Hematopoietic multipotent progenitor cell treated with erythropoietin and hydrocortisone succinate and interleukin-3 and kit ligand, for 4 days (in vitro differentiated cells): ENCODE results near the gene NPHP1.
A peak's percentile ranks its signal among the peaks of the same experiment; 100 is the strongest.
"Not testable (repeated sequence)": the region's sequence is repeated elsewhere in the genome, so short reads cannot be mapped to it uniquely, and the experiment has no call there.

Source experiments
- DNase-seq: peaks from one replicate; pipeline ENCODE4 v3.0.0-alpha.2; 2015

The NPHP1 gene

DNA sequence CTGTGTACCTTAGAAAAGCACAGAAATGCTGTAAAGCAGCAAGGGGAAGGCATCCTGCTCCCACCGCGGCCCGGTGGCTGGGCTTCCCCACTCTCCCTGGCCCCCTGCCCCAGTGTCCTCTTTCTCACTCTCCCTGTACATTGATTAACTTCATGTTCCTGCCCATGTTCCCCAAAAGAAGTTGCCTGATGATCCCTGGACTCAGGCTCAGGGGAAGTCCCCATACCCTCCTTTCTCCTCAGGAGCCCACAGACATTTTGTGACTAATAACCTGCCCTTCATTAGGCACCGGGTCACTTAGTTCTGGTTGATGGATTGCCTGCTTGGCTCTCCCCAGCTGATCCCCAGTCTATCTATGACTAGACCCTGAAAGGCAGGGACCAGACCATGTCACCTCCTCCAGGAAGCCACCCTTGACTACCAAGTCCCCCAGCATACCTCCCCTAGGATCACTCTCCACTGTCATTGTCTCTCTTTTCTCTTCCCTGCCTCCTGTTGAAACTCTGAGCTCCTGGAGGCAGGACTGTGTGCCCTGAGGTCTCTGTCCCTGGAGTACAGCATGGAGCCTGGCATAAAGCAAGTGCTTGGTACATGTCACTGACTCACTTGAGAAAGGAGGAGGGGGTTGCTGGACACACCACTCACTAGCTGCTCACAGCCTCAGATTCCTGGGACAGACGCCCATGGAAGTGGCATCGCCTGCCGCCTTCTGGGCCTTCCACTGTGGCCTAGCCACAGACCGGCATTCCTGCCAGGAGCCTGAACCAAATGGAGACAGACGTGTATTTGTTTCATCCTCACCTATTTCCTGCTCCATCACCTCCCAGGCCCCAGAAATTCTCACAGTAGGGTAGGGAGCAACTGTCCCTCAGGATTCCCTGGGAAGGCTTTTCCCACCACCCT lies 102.7 kb downstream of the NPHP1 start:
- no peak for DNase-seq

GRCh38 chr2:110101280-110101844 lies 103.5 kb downstream of the NPHP1 start:
- peak; percentile 71 for DNase-seq

DNA sequence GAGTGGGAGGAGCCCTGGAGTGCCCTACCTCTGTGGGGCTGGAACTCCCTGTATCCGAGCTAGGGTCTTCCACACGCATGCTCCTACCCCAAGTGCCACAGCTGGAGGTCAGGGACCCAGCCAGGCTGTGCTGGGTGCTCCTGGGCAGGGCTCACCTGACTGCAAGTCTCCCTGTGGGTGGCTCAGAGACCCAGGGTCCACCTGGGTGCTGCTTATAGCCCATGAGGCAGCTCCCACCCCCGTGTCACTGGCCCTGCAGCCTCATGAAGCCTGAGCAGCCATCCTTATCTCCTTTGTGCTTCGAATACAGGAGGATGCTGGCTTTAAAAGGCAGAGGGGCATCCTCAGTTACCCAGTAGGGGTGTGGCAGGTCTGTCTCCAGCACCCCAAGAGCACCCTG lies 103.9 kb downstream of the NPHP1 start:
- not testable (repeated sequence) for DNase-seq

DNA sequence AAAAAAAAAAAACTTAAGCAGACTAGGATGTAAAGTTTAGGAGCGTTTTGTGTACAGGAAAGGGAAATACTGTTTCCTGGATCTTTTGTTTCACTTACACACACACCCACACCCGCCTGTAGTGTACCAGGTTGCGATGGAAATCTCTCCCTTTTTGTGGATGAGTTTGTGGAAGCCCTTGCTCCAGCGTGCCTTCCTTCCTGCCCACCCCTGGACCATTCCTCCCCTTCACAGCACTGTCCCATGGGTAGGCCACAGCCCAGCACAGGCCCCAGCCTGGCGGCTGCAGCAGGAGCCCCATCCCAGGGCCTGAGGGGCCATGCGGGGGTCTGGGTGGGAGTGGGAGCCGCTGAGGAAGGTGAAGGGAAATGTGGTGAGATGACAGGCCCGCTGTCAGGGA lies 104.3 kb downstream of the NPHP1 start:
- DNase-seq, result no peak

DNA sequence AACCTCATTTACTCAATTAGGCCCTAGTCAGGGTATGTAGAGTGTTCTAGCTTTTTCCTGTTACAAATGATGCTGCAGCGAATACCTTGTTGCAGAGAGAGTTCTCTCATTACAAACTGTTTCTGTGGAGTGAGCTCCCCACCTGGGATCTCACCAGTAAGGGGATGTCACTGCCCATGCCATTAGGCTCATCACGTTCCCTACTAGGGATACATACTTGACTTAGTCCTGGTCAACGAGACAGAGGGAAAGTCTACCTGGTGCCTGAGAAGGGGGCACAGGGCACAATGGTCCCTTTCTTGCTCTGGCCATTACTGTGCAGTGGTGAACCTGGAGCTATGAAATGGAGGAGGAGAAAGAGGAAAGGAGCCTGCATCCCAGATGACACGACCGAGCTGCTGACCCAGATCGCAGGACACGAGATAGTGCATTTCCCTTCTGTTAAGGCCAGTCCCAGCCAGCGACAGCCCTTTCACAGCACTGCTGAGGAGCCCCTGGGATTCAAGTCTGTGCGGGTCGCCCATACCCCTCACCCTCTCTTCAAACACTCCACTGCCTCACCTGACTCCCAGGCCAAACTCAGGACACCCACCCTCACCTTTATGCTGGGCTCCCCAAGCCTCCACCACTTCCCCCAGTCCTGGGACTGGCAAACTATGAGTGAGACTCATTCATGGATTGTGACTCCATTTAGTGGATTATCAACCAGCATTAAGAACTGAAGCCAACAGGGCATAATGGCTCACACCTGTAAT lies 105.2 kb downstream of the NPHP1 start:
- no peak for DNase-seq

DNA sequence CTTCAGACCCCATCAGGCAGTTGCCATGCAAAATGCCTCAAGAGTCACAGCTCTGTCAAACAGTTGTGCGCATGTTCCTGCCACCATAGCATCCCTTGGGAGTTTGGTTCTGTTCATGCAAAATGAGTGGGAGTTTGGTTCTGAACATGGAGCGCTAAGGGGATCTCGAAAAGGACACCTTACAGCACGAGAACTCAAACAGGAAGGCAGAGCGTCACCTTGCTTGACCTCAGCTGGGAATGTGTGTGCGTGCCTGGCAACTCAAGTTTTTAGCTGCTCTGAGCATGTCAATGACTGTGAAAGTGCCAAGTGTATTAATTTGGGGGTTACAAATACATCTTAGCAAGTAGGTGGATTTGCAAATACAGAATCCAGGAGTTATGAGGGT lies 105.8 kb downstream of the NPHP1 start:
- no peak for DNase-seq

DNA sequence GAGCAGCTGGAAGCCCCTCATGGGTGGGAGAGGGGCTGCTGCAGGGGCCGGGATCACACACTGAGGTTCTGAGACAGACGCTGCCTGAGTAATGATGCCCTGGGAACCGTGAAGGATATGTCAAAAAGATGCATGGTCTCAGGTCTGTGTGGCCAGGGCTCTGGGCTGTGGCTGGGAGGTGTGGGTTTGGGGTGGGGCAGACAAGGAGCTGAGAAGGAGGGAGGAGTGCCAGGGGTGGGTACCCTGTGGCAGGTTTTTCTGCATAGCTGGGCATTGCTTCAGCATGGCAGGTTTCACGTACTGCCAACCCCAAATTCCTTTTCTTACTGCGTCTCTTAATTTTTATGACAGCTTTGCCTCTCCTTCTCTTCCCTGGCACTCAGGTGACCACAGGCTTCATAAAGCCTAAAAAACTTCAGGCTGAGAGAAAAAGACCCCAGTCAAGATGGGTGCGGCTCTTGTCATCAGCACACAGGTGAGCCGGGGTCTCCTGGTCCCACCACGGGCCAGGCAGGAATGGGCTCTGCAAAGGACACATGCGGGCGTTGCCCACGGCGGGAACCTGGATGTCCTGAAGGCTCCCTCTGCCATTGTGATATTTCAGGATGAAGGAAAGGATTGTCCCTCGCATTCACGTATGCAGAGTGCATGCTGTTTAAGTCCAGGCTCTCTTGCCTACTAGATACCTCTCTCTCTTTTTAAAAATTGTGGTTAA lies 107.2 kb downstream of the NPHP1 start:
- DNase-seq, result no peak

- DNase-seq, result no peak
Observed at GRCh38 chr2:110095994-110096633, 108.7 kb downstream of the NPHP1 start.

DNA sequence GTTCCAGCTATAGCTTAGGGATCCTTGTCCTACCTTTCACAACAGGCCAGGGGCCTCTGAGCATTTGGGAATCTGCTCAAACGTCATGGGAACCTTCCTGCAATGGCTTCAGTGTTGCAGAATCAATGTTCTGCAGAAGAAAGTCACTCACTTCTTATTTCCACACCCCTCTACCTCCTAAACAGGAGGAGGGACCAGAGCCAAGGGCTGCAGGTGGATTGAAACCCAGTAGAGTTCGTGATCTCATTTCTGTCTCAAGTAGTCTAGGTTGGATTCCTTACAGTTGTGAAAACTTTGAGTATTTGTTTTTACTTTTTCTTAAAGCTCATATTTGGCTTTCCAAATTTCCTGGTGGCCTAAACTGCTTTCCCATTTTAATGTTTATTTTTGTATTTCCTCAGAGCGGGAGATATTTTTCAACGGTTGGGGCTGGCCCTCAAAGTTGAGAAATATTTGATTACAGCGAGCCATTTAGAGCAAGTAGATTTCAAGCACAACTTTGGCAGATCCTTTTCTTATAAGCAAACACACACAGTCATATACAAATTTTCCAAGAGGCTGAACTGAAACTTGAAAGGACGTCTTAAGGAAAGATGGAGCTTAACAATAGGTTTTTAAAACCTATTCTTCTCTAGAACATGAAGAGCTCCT lies 109.8 kb downstream of the NPHP1 start:
- not testable (repeated sequence) for DNase-seq

DNA sequence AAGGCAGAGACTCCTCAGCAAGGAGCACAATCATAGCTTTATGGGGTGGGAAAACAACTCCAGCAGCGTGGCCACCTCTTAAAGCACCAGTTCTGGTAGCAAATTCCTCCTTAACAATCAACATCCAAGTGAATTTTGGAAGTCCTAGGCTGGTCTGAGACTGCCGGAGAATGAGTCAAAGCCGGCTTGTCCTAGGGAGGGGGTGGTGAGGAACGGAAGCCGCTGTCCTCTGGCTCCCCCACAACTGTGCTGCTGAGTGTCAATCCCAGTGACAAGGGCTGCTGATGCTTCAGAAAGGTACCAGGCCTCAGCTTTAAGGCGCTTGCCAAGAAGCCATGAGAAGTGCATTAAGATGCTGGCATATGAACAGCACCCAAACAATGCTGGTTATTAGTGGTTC lies 110.9 kb downstream of the NPHP1 start:
- DNase-seq, result not testable (repeated sequence)

- not testable (repeated sequence) for DNase-seq
Observed at GRCh38 chr2:110090164-110090563, 114.6 kb downstream of the NPHP1 start.

GRCh38 chr2:110083757-110084156 lies 121.1 kb downstream of the NPHP1 start:
- DNase-seq, result not testable (repeated sequence)

- DNase-seq, result not testable (repeated sequence)
Observed at GRCh38 chr2:110083162-110083561, 121.7 kb downstream of the NPHP1 start.

- DNase-seq, result not testable (repeated sequence)
Observed at GRCh38 chr2:110078104-110078503, 126.7 kb downstream of the NPHP1 start.

GRCh38 chr2:110075896-110076295 lies 128.9 kb downstream of the NPHP1 start:
- DNase-seq, result not testable (repeated sequence)
